Endothelial cell of umbilical vein (primary cell): Measurements from ENCODE around the gene ABHD10. TPM values are rescaled to one million over a fixed set of nuclear protein-coding genes. Genes with fewer than 3 reads are reported as not detected.

ENCODE experiments used
- BruUV-seq: library from RNA; stranded (reverse); fragments of 400-500 nt; replicated peaks from 2 replicates; lab custom pipeline; 2021; lab: Mats Ljungman, UMichigan
- CTCF ChIA-PET: fragments of 300-600, 350-600 bp; sonication (Branson Sonifier 250); formaldehyde crosslinking; loops from one replicate; lab custom pipeline; 2021; ENCODE audit warnings: antibody characterized with exemption, inconsistent platforms; lab: Charles Lee
- POLR2A ChIA-PET: fragments of 300-600, 350-600 bp; sonication (Branson Sonifier 250); formaldehyde crosslinking; loops from one replicate; lab custom pipeline; 2021; ENCODE audit warnings: antibody characterized with exemption, inconsistent platforms; lab: Charles Lee
- DNase-seq: peaks from one replicate; pipeline ENCODE4 v3.0.0-alpha.2; 2011; ENCODE audit warnings: low read depth, low spot score
- FAIRE-seq: peaks from 2 replicates; lab custom pipeline; 2011; peaks lifted over from hg19 to GRCh38; lab: Jason Lieb, UNC
- H2AFZ ChIP-seq: 2 replicates; pipeline ENCODE4 v1.6.0; 2012; ENCODE audit warnings: low read depth, low read length, control low read depth, inconsistent platforms
- H3K27ac ChIP-seq: 2 replicates; pipeline ENCODE4 v1.5.1; 2011; ENCODE audit warnings: low read depth, mild to moderate bottlenecking, control low read depth, low read length, moderate library complexity; ENCODE audit not compliant: insufficient read depth
- H3K27me3 ChIP-seq, 2 experiments: 2 replicates each; pipeline versions ENCODE4 v1.6.0 to v1.6.1; 2011; ENCODE audit warnings: low read length in 2 of 2, mixed read lengths in 1 of 2; ENCODE audit not compliant: control insufficient read depth in 2 of 2, insufficient read depth in 2 of 2
- H3K36me3 ChIP-seq, 2 experiments: 2 replicates in 1 of 2; 3 replicates in 1 of 2; pipeline ENCODE4 v1.5.1; 2011; ENCODE audit warnings: low read length in 2 of 2, mild to moderate bottlenecking in 1 of 2, moderate library complexity in 1 of 2; ENCODE audit not compliant: control insufficient read depth in 2 of 2, insufficient read depth in 2 of 2; ENCODE audit errors: extremely low read depth in 1 of 2
- H3K4me1 ChIP-seq: 3 replicates; pipeline ENCODE4 v1.5.1; 2011; ENCODE audit warnings: mild to moderate bottlenecking, low read length; ENCODE audit not compliant: control insufficient read depth, insufficient read depth; ENCODE audit errors: extremely low read depth
- H3K4me2 ChIP-seq: 2 replicates; pipeline ENCODE4 v1.6.1; 2011; ENCODE audit warnings: low read length, control low read depth, mixed read lengths; ENCODE audit not compliant: insufficient read depth
- H3K4me3 ChIP-seq, 3 experiments: fragments of 200-600 bp in 1 of 3; sonication (generic), shearing (Covaris generic) in 1 of 3; replicated peaks in 1 of 3; 2 replicates each; pipeline ENCODE4 v1.5.1; 2011 to 2016; ENCODE audit warnings: control low read depth in 3 of 3, low read length in 3 of 3, mild to moderate bottlenecking in 2 of 3, inconsistent platforms in 1 of 3, low read depth in 1 of 3, moderate library complexity in 1 of 3; ENCODE audit not compliant: insufficient read depth in 1 of 3
- H3K79me2 ChIP-seq: 2 replicates; pipeline ENCODE4 v1.6.0; 2012; ENCODE audit warnings: low read length, inconsistent platforms; ENCODE audit not compliant: control insufficient read depth, insufficient read depth
- H3K9ac ChIP-seq: replicated peaks from 2 replicates; pipeline ENCODE3; 2011; ENCODE audit warnings: low read length, control low read depth; ENCODE audit not compliant: insufficient read depth; ENCODE audit errors: extremely low read depth
- H3K9me1 ChIP-seq: replicated peaks from 3 replicates; pipeline ENCODE4 v1.6.0; 2011; ENCODE audit warnings: mild to moderate bottlenecking, low read length; ENCODE audit not compliant: control insufficient read depth, insufficient read depth; ENCODE audit errors: extremely low read depth
- H3K9me3 ChIP-seq: replicated peaks from 2 replicates; pipeline ENCODE4 v1.5.1; 2012; ENCODE audit warnings: low read length, inconsistent platforms; ENCODE audit not compliant: control insufficient read depth, insufficient read depth
- H4K20me1 ChIP-seq: replicated peaks from 2 replicates; pipeline ENCODE3; 2011; ENCODE audit warnings: mild to moderate bottlenecking, low read length; ENCODE audit not compliant: control insufficient read depth, insufficient read depth; ENCODE audit errors: extremely low read depth
- CTCF ChIP-seq, 2 donors: IDR thresholded peaks; 1 replicate in 1 of 2; 2 replicates in 1 of 2; pipeline ENCODE4 v1.5.1; 2011; ENCODE audit warnings: low read length in 2 of 2, mild to moderate bottlenecking in 2 of 2, moderate library complexity in 2 of 2, control low read depth in 1 of 2, inconsistent platforms in 1 of 2, low read depth in 1 of 2; ENCODE audit not compliant: insufficient read depth in 1 of 2; ENCODE audit errors: extremely low read depth in 1 of 2
- EZH2 ChIP-seq: IDR thresholded peaks from 2 replicates; pipeline ENCODE4 v1.6.1; 2012; ENCODE audit warnings: borderline replicate concordance, low read depth, mild to moderate bottlenecking, moderate library complexity, low read length, inconsistent platforms; ENCODE audit not compliant: severe bottlenecking
- FOS ChIP-seq: IDR thresholded peaks from 2 replicates; pipeline ENCODE4 v1.6.1; 2011; ENCODE audit warnings: mild to moderate bottlenecking, low read length, moderate library complexity, borderline replicate concordance; ENCODE audit not compliant: insufficient read depth
- GATA2 ChIP-seq: IDR thresholded peaks from 2 replicates; pipeline ENCODE4 v1.7.0; 2011; ENCODE audit warnings: low read depth, mild to moderate bottlenecking, moderate library complexity, mixed read lengths, low read length; ENCODE audit not compliant: insufficient read length, insufficient read depth
- JUN ChIP-seq: IDR thresholded peaks from 2 replicates; pipeline ENCODE4 v1.6.1; 2011; ENCODE audit warnings: borderline replicate concordance, low read depth; ENCODE audit not compliant: insufficient read length, insufficient read depth
- MYC ChIP-seq: IDR thresholded peaks from one replicate; pipeline ENCODE4 v1.6.1; 2011; ENCODE audit warnings: mild to moderate bottlenecking, low read depth, low read length
- POLR2A ChIP-seq: IDR thresholded peaks from 2 replicates; pipeline ENCODE4 v1.6.1; 2012; ENCODE audit warnings: low read depth, mild to moderate bottlenecking, control low read depth, low read length
- POLR2AphosphoS5 ChIP-seq: IDR thresholded peaks from 2 replicates; pipeline ENCODE4 v1.6.1; 2012; ENCODE audit warnings: low read depth, mild to moderate bottlenecking, control low read depth, low read length, moderate library complexity; ENCODE audit not compliant: insufficient read depth
- dilution Hi-C: fragments of 300-500 bp; cut with MboI; formaldehyde crosslinking; loops from one replicate; pipeline ENCODE4 v1.15.0; 2019; ENCODE audit warnings: low sequenced_read_pairs; ENCODE audit not compliant: extremely low pct_ligation_motif_present
- intact Hi-C: fragments of 100-400 bp; cut with micrococcal nuclease; formaldehyde crosslinking; loops from one replicate; pipeline ENCODE4 v1.10.0; 2022
- polyA plus RNA-seq, 4 experiments: library from polyadenylated mRNA; depleted of rRNA in 3 of 4; stranded (reverse) in 3 of 4; unstranded in 1 of 4; fragments of >200 nt; gene quantifications; 2 replicates each; pipeline versions ENCODE4 v1.2.1 to v1.2.3, GENCODE V29; 2011 to 2012; ENCODE audit warnings: missing spikeins in 1 of 4
- total RNA-seq: library from RNA; stranded (reverse); gene quantifications from 2 replicates; pipeline ENCODE4 v1.2.3, GENCODE V29; 2021
- TF ChIP-seq, protein P1 (sequence below): IDR thresholded peaks from 2 replicates; pipeline ENCODE4 v1.6.1; 2011; ENCODE audit not compliant: insufficient read depth, insufficient read length

The ABHD10 gene
- total and polyA plus RNA-seq, 2 donors (not counting 3 experiments of a cell fraction or from before 2014, with no cell fraction given), result 10.0 to 37.0 TPM

- CTCF ChIA-PET, result interaction anchor here (1.1 to 2.2 kb wide), 8 partner anchors 8 to 143 kb away, joined by 3 to 8 read pairs (median 5); no protein-coding TSS in a partner anchor
- intact Hi-C loops, result no loop called here
- Histone ChIP-seq H3K36me3 (no peaks in the 10 kb centered on the region), H3K9ac (no peak overlapping the region), H3K9me1 (no peaks in the 10 kb centered on the region), H3K4me1 (no peaks in the 10 kb centered on the region), H3K4me3 (no peak overlapping the region), H2AFZ (no peak overlapping the region), H3K79me2 (no peaks in the 10 kb centered on the region), H3K27ac (no peak overlapping the region), H3K4me2 (no peak overlapping the region), H3K9me3 (no peaks in the 10 kb centered on the region), H4K20me1 (no peaks in the 10 kb centered on the region), H3K27me3 (no peaks in the 10 kb centered on the region)
- TF ChIP-seq MYC (no peak), POLR2A (no peak), EZH2 (no peak), GATA2 (no peak), POLR2AphosphoS5 (no peak), JUN (no peak)
- TF ChIP-seq, protein P1, sequence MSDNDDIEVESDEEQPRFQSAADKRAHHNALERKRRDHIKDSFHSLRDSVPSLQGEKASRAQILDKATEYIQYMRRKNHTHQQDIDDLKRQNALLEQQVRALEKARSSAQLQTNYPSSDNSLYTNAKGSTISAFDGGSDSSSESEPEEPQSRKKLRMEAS, result no peak
- DNase-seq (no peak), FAIRE-seq (no peak)
- POLR2A ChIA-PET, result no interaction called here
- no TSS peak for BruUV-seq
- dilution Hi-C loops, result no loop called here
These were observed 28.8 kb downstream of the ABHD10 start for GRCh38 chr3:112007633-112008032.

- dilution Hi-C loops, result no loop called here
- H3K9me3 ChIP-seq, result no peaks in the 10 kb centered on the region
- no peak for TF ChIP-seq GATA2
- TF ChIP-seq POLR2A, result no peak
- TF ChIP-seq JUN, result no peak
- no peak for TF ChIP-seq EZH2
- TF ChIP-seq POLR2AphosphoS5, result no peak
- no peak for TF ChIP-seq CTCF (IDR thresholded peaks at IDR 0.05; ENCODE audit: extremely low read depth in 1 of 2, insufficient read depth in 1 of 2, low read depth in 1 of 2, low read length in 2 of 2)
- TF ChIP-seq MYC, result no peak
- TF ChIP-seq, protein P1, result no peak
- no peak for TF ChIP-seq FOS
- no peaks in the 10 kb centered on the region for H3K4me1 ChIP-seq
- ChIA-PET CTCF (interaction anchor here (0.9 to 8.2 kb wide), 4 partner anchors 17 to 293 kb away, joined by 3 to 291 read pairs (median 3); partner anchors contain the start of gene TAGLN3), POLR2A (no interaction called here)
- no TSS peak for BruUV-seq
- no peak overlapping the region for H2AFZ ChIP-seq
- H3K27ac ChIP-seq, result no peak overlapping the region
- DNase-seq (no peak), FAIRE-seq (no peak)
- H3K9ac ChIP-seq, result no peak overlapping the region
- intact Hi-C loops, result no loop called here
- H3K27me3 ChIP-seq, result no peaks in the 10 kb centered on the region
- no peak overlapping the region for H3K4me2 ChIP-seq
- no peaks in the 10 kb centered on the region for H3K36me3 ChIP-seq
- no peak overlapping the region for H3K4me3 ChIP-seq
- no peaks in the 10 kb centered on the region for H4K20me1 ChIP-seq
- no peaks in the 10 kb centered on the region for H3K79me2 ChIP-seq
- H3K9me1 ChIP-seq, result no peaks in the 10 kb centered on the region
These were observed 30.8 kb downstream of the ABHD10 start for GRCh38 chr3:112009670-112010069.
